Endothelial cell of umbilical vein (primary cell): ENCODE data around the gene GSE1. TPM values are rescaled to one million over a fixed set of nuclear protein-coding genes. Genes with fewer than 3 reads are reported as not detected.

ENCODE experiments used
- BruUV-seq: library from RNA; stranded (reverse); fragments of 400-500 nt; replicated peaks from 2 replicates; lab custom pipeline; 2021; lab: Mats Ljungman, UMichigan
- CTCF ChIA-PET: fragments of 300-600, 350-600 bp; sonication (Branson Sonifier 250); formaldehyde crosslinking; loops from one replicate; lab custom pipeline; 2021; ENCODE audit warnings: antibody characterized with exemption, inconsistent platforms; lab: Charles Lee
- POLR2A ChIA-PET: fragments of 300-600, 350-600 bp; sonication (Branson Sonifier 250); formaldehyde crosslinking; loops from one replicate; lab custom pipeline; 2021; ENCODE audit warnings: antibody characterized with exemption, inconsistent platforms; lab: Charles Lee
- DNase-seq: peaks from one replicate; pipeline ENCODE4 v3.0.0-alpha.2; 2011; ENCODE audit warnings: low read depth, low spot score
- FAIRE-seq: peaks from 2 replicates; lab custom pipeline; 2011; peaks lifted over from hg19 to GRCh38; lab: Jason Lieb, UNC
- H2AFZ ChIP-seq: 2 replicates; pipeline ENCODE4 v1.6.0; 2012; ENCODE audit warnings: low read depth, low read length, control low read depth, inconsistent platforms
- H3K27ac ChIP-seq: 2 replicates; pipeline ENCODE4 v1.5.1; 2011; ENCODE audit warnings: low read depth, mild to moderate bottlenecking, control low read depth, low read length, moderate library complexity; ENCODE audit not compliant: insufficient read depth
- H3K27me3 ChIP-seq, 2 experiments: 2 replicates each; pipeline versions ENCODE4 v1.6.0 to v1.6.1; 2011; ENCODE audit warnings: low read length in 2 of 2, mixed read lengths in 1 of 2; ENCODE audit not compliant: control insufficient read depth in 2 of 2, insufficient read depth in 2 of 2
- H3K36me3 ChIP-seq, 2 experiments: 2 replicates in 1 of 2; 3 replicates in 1 of 2; pipeline ENCODE4 v1.5.1; 2011; ENCODE audit warnings: low read length in 2 of 2, mild to moderate bottlenecking in 1 of 2, moderate library complexity in 1 of 2; ENCODE audit not compliant: control insufficient read depth in 2 of 2, insufficient read depth in 2 of 2; ENCODE audit errors: extremely low read depth in 1 of 2
- H3K4me1 ChIP-seq: 3 replicates; pipeline ENCODE4 v1.5.1; 2011; ENCODE audit warnings: mild to moderate bottlenecking, low read length; ENCODE audit not compliant: control insufficient read depth, insufficient read depth; ENCODE audit errors: extremely low read depth
- H3K4me2 ChIP-seq: 2 replicates; pipeline ENCODE4 v1.6.1; 2011; ENCODE audit warnings: low read length, control low read depth, mixed read lengths; ENCODE audit not compliant: insufficient read depth
- H3K4me3 ChIP-seq, 3 experiments: fragments of 200-600 bp in 1 of 3; sonication (generic), shearing (Covaris generic) in 1 of 3; replicated peaks in 1 of 3; 2 replicates each; pipeline ENCODE4 v1.5.1; 2011 to 2016; ENCODE audit warnings: control low read depth in 3 of 3, low read length in 3 of 3, mild to moderate bottlenecking in 2 of 3, inconsistent platforms in 1 of 3, low read depth in 1 of 3, moderate library complexity in 1 of 3; ENCODE audit not compliant: insufficient read depth in 1 of 3
- H3K79me2 ChIP-seq: 2 replicates; pipeline ENCODE4 v1.6.0; 2012; ENCODE audit warnings: low read length, inconsistent platforms; ENCODE audit not compliant: control insufficient read depth, insufficient read depth
- H3K9ac ChIP-seq: replicated peaks from 2 replicates; pipeline ENCODE3; 2011; ENCODE audit warnings: low read length, control low read depth; ENCODE audit not compliant: insufficient read depth; ENCODE audit errors: extremely low read depth
- H3K9me1 ChIP-seq: replicated peaks from 3 replicates; pipeline ENCODE4 v1.6.0; 2011; ENCODE audit warnings: mild to moderate bottlenecking, low read length; ENCODE audit not compliant: control insufficient read depth, insufficient read depth; ENCODE audit errors: extremely low read depth
- H3K9me3 ChIP-seq: replicated peaks from 2 replicates; pipeline ENCODE4 v1.5.1; 2012; ENCODE audit warnings: low read length, inconsistent platforms; ENCODE audit not compliant: control insufficient read depth, insufficient read depth
- H4K20me1 ChIP-seq: replicated peaks from 2 replicates; pipeline ENCODE3; 2011; ENCODE audit warnings: mild to moderate bottlenecking, low read length; ENCODE audit not compliant: control insufficient read depth, insufficient read depth; ENCODE audit errors: extremely low read depth
- CTCF ChIP-seq, 2 donors: IDR thresholded peaks; 1 replicate in 1 of 2; 2 replicates in 1 of 2; pipeline ENCODE4 v1.5.1; 2011; ENCODE audit warnings: low read length in 2 of 2, mild to moderate bottlenecking in 2 of 2, moderate library complexity in 2 of 2, control low read depth in 1 of 2, inconsistent platforms in 1 of 2, low read depth in 1 of 2; ENCODE audit not compliant: insufficient read depth in 1 of 2; ENCODE audit errors: extremely low read depth in 1 of 2
- EZH2 ChIP-seq: IDR thresholded peaks from 2 replicates; pipeline ENCODE4 v1.6.1; 2012; ENCODE audit warnings: borderline replicate concordance, low read depth, mild to moderate bottlenecking, moderate library complexity, low read length, inconsistent platforms; ENCODE audit not compliant: severe bottlenecking
- FOS ChIP-seq: IDR thresholded peaks from 2 replicates; pipeline ENCODE4 v1.6.1; 2011; ENCODE audit warnings: mild to moderate bottlenecking, low read length, moderate library complexity, borderline replicate concordance; ENCODE audit not compliant: insufficient read depth
- GATA2 ChIP-seq: IDR thresholded peaks from 2 replicates; pipeline ENCODE4 v1.7.0; 2011; ENCODE audit warnings: low read depth, mild to moderate bottlenecking, moderate library complexity, mixed read lengths, low read length; ENCODE audit not compliant: insufficient read length, insufficient read depth
- JUN ChIP-seq: IDR thresholded peaks from 2 replicates; pipeline ENCODE4 v1.6.1; 2011; ENCODE audit warnings: borderline replicate concordance, low read depth; ENCODE audit not compliant: insufficient read length, insufficient read depth
- MAX ChIP-seq: IDR thresholded peaks from 2 replicates; pipeline ENCODE4 v1.6.1; 2011; ENCODE audit not compliant: insufficient read depth, insufficient read length
- MYC ChIP-seq: IDR thresholded peaks from one replicate; pipeline ENCODE4 v1.6.1; 2011; ENCODE audit warnings: mild to moderate bottlenecking, low read depth, low read length
- POLR2A ChIP-seq: IDR thresholded peaks from 2 replicates; pipeline ENCODE4 v1.6.1; 2012; ENCODE audit warnings: low read depth, mild to moderate bottlenecking, control low read depth, low read length
- POLR2AphosphoS5 ChIP-seq: IDR thresholded peaks from 2 replicates; pipeline ENCODE4 v1.6.1; 2012; ENCODE audit warnings: low read depth, mild to moderate bottlenecking, control low read depth, low read length, moderate library complexity; ENCODE audit not compliant: insufficient read depth
- dilution Hi-C: fragments of 300-500 bp; cut with MboI; formaldehyde crosslinking; loops from one replicate; pipeline ENCODE4 v1.15.0; 2019; ENCODE audit warnings: low sequenced_read_pairs; ENCODE audit not compliant: extremely low pct_ligation_motif_present
- intact Hi-C: fragments of 100-400 bp; cut with micrococcal nuclease; formaldehyde crosslinking; loops from one replicate; pipeline ENCODE4 v1.10.0; 2022
- polyA plus RNA-seq, 4 experiments: library from polyadenylated mRNA; depleted of rRNA in 3 of 4; stranded (reverse) in 3 of 4; unstranded in 1 of 4; fragments of >200 nt; gene quantifications; 2 replicates each; pipeline versions ENCODE4 v1.2.1 to v1.2.3, GENCODE V29; 2011 to 2012; ENCODE audit warnings: missing spikeins in 1 of 4
- total RNA-seq: library from RNA; stranded (reverse); gene quantifications from 2 replicates; pipeline ENCODE4 v1.2.3, GENCODE V29; 2021

GSE1 gene
- total and polyA plus RNA-seq, 2 donors (not counting 3 experiments of a cell fraction or from before 2014, with no cell fraction given) = 4.2 to 18.3 TPM

- Histone ChIP-seq H3K9ac (no peak overlapping the region), H3K36me3 (no peaks in the 10 kb centered on the region), H4K20me1 (no peaks in the 10 kb centered on the region), H3K4me2 (no peak overlapping the region), H3K4me3 (no peak overlapping the region), H2AFZ (no peak overlapping the region), H3K27ac (no peak overlapping the region), H3K4me1 (no peaks in the 10 kb centered on the region), H3K9me3 (no peaks in the 10 kb centered on the region), H3K79me2 (no peaks in the 10 kb centered on the region), H3K9me1 (no peaks in the 10 kb centered on the region), H3K27me3 (no peaks in the 10 kb centered on the region)
- POLR2A ChIA-PET = no interaction called here
- CTCF ChIA-PET = interaction anchor here (1.2 kb wide), 1 partner anchor 11 kb away, joined by 3 read pairs; no protein-coding TSS in a partner anchor
- TF ChIP-seq JUN (no peak), CTCF (IDR thresholded peaks at IDR 0.05; ENCODE audit: extremely low read depth in 1 of 2, insufficient read depth in 1 of 2, low read depth in 1 of 2, low read length in 2 of 2) (no peak), MAX (no peak), POLR2A (no peak)
- intact Hi-C loops = loop anchor here (10.0 kb wide), 1 partner anchor 314 kb away; no protein-coding TSS in a partner anchor
- BruUV-seq = no TSS peak
- FAIRE-seq = no peak
- dilution Hi-C loops = no loop called here
- DNase-seq = no peak
Observed at GRCh38 chr16:85619101-85619891, 6.2 kb downstream of the GSE1 start.

GRCh38 chr16:85620374-85620773 lies 7.3 kb downstream of the GSE1 start:
- Histone ChIP-seq H3K4me3 (no peak overlapping the region), H3K9me3 (no peaks in the 10 kb centered on the region), H3K4me1 (no peaks in the 10 kb centered on the region), H2AFZ (no peak overlapping the region), H3K36me3 (no peaks in the 10 kb centered on the region), H3K9me1 (no peaks in the 10 kb centered on the region), H3K27me3 (no peaks in the 10 kb centered on the region), H3K4me2 (no peak overlapping the region), H4K20me1 (no peaks in the 10 kb centered on the region), H3K79me2 (no peaks in the 10 kb centered on the region), H3K9ac (no peak overlapping the region), H3K27ac (no peak overlapping the region)
- ChIA-PET POLR2A (no interaction called here), CTCF (interaction anchor here (1.2 kb wide), 1 partner anchor 9 kb away, joined by 3 read pairs; no protein-coding TSS in a partner anchor)
- intact Hi-C loops = no loop called here
- no TSS peak for BruUV-seq
- dilution Hi-C loops = no loop called here
- TF ChIP-seq FOS = no peak
- no peak for TF ChIP-seq MAX
- TF ChIP-seq CTCF (IDR thresholded peaks at IDR 0.05; ENCODE audit: extremely low read depth in 1 of 2, insufficient read depth in 1 of 2, low read depth in 1 of 2, low read length in 2 of 2) = no peak
- no peak for TF ChIP-seq EZH2
- no peak for TF ChIP-seq POLR2AphosphoS5
- TF ChIP-seq MYC = no peak
- TF ChIP-seq POLR2A = no peak
- no peak for TF ChIP-seq JUN
- no peak for TF ChIP-seq GATA2
- DNase-seq (no peak), FAIRE-seq (no peak)
